Measurements from ENCODE around the gene COQ7. TPM values are rescaled to one million over a fixed set of nuclear protein-coding genes. Genes with fewer than 3 reads are reported as not detected.
A peak's percentile ranks its signal among the peaks of the same experiment; 100 is the strongest.

COQ7 gene
- 10 to 100 TPM; 16.5 to 29.1 (median 20.6) TPM for total RNA-seq

GRCh38 chr16:19067349-19068236 lies at the start of gene COQ7:
Gene COQ7, plus strand, starts transcription at chr16:19067614. Its CDS starts 51 bp downstream, at chr16:19067665.
- no peaks in the 10 kb centered on the region for H3K9me3 ChIP-seq
- H3K36me3 ChIP-seq: no peaks in the 10 kb centered on the region
- DNase-seq: peak; percentile 98 to 99 (median 99)
- H3K4me3 ChIP-seq: peak within 1 kb of the TSS; percentile 67 to 87 (median 80)
- peaks cover 0 to 4% (median 0%) of the 10 kb centered on the region in 4 donors for H3K4me1 ChIP-seq
- TF ChIP-seq POLR2A (IDR thresholded peaks at IDR 0.05): peak; percentile 67 to 74
- TF ChIP-seq, protein P1, sequence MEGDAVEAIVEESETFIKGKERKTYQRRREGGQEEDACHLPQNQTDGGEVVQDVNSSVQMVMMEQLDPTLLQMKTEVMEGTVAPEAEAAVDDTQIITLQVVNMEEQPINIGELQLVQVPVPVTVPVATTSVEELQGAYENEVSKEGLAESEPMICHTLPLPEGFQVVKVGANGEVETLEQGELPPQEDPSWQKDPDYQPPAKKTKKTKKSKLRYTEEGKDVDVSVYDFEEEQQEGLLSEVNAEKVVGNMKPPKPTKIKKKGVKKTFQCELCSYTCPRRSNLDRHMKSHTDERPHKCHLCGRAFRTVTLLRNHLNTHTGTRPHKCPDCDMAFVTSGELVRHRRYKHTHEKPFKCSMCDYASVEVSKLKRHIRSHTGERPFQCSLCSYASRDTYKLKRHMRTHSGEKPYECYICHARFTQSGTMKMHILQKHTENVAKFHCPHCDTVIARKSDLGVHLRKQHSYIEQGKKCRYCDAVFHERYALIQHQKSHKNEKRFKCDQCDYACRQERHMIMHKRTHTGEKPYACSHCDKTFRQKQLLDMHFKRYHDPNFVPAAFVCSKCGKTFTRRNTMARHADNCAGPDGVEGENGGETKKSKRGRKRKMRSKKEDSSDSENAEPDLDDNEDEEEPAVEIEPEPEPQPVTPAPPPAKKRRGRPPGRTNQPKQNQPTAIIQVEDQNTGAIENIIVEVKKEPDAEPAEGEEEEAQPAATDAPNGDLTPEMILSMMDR (IDR thresholded peaks at IDR 0.05): peak in 2 of 6 experiments; percentile 15 to 26
- H3K27ac ChIP-seq: peak within 1 kb of the TSS; percentile 96 to 100 (median 98)
- H3K27me3 ChIP-seq: no peaks in the 10 kb centered on the region

DNA sequence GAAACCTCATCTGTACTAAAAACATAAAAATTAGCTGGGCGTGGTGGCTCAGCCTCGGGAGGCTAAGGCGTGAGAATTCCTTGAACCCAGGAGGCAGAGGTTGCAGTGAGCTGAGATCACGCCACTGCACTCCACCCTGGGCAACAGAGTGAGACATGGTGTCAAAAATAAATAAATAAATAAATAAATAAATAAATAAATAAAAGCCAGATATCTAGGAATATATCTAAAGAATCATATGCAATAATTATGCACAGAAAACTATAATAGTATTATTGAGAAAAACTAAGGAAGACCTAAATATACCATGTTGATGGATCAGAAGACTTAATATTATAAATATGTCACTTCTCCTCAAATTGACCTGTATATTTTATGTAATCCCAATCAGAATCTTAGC lies 46.7 kb upstream of the COQ7 start:
- H3K4me3 ChIP-seq: no peak overlapping the region
- no peaks in the 10 kb centered on the region for H3K27me3 ChIP-seq
- H3K9me3 ChIP-seq: no peaks in the 10 kb centered on the region
- no peaks in the 10 kb centered on the region for H3K4me1 ChIP-seq
- peaks cover 0 to 21% (median 0%) of the 10 kb centered on the region in 3 donors for H3K36me3 ChIP-seq
- H3K27ac ChIP-seq: no peak overlapping the region
- peak in 1 of 3 donors; percentile 1 for DNase-seq
- no peak for TF ChIP-seq POLR2A (IDR thresholded peaks at IDR 0.05)
- TF ChIP-seq, protein P1 (IDR thresholded peaks at IDR 0.05): no peak

DNA sequence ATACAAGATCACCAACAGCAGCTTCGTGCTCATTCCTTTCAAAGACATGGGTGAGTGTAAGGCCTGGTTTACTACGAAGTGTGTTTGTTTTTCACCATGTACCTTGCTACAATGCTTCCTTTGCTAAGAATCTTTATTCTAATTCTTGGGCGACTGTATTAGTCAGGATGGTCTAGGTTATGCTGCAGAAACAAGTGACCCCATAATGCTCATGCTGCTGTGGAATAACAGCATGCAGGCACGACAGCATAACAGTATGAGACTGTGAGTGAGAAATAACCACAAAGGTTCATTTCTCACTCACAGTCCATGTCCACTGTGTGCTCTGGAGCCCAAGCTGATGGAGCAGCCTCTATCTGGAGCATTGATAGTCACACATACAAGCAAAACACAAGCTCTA lies 45.7 kb upstream of the COQ7 start:
- Histone ChIP-seq H3K9me3 (no peaks in the 10 kb centered on the region), H3K27ac (no peak overlapping the region), H3K27me3 (no peaks in the 10 kb centered on the region), H3K4me3 (no peak overlapping the region), H3K4me1 (no peaks in the 10 kb centered on the region), H3K36me3 (peaks cover 0 to 15% (median 0%) of the 10 kb centered on the region in 3 donors)
- DNase-seq: peak in 1 of 3 donors; percentile 4
- TF ChIP-seq, protein P1 (IDR thresholded peaks at IDR 0.05): no peak
- no peak for TF ChIP-seq POLR2A (IDR thresholded peaks at IDR 0.05)

DNA sequence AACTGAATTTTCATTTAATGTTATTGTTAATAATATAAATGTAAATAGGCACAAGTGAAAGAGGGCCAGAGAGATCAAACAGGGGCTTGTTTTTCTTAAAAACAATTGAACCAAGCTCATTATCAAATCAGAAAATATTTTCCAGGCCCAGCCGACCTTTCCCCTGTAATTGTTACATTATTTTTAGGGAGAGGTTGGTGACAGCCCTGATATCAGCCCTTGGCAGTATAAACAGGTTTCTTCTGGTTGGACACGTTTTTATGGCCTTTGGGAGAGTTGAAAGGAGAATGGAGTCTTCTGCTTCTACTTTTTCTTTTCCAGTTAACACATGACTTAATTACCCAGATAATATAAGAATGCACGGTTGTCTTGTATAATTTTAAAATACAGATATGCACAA lies 40.0 kb upstream of the COQ7 start:
- no peaks in the 10 kb centered on the region for H3K27me3 ChIP-seq
- no peak for TF ChIP-seq POLR2A (IDR thresholded peaks at IDR 0.05)
- TF ChIP-seq, protein P1 (IDR thresholded peaks at IDR 0.05): no peak
- DNase-seq: peak in 1 of 3 donors; percentile 37
- H3K4me3 ChIP-seq: no peak overlapping the region
- H3K27ac ChIP-seq: peak overlapping the region in 3 of 4 donors; percentile 36 to 84 (median 48)
- no peaks in the 10 kb centered on the region for H3K4me1 ChIP-seq
- H3K9me3 ChIP-seq: no peaks in the 10 kb centered on the region
- H3K36me3 ChIP-seq: no peaks in the 10 kb centered on the region

DNA sequence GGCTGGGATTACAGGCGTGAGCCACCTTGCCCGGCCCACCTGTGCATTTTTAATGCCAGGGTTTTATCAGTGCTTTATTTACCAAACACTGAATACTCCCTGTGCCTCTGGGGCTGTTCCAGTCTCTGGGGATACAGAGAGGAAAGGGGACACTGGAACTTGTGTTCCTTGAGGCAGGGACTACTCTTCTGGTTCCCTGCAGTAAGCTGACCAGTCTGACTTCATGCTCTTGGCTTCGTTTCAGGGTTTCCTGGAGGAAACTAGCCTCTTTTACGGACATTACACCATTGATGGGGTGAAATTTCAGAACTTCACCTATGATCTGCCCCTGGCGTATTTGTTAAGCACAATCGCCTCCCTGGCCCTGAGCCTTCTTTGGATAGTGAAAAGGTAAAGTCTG lies 37.4 kb upstream of the COQ7 start:
- no peak for DNase-seq
- Histone ChIP-seq H3K9me3 (no peaks in the 10 kb centered on the region), H3K27me3 (no peaks in the 10 kb centered on the region), H3K4me1 (no peaks in the 10 kb centered on the region), H3K27ac (no peak overlapping the region), H3K36me3 (no peaks in the 10 kb centered on the region), H3K4me3 (no peak overlapping the region)
- TF ChIP-seq, protein P1 (IDR thresholded peaks at IDR 0.05): no peak
- TF ChIP-seq POLR2A (IDR thresholded peaks at IDR 0.05): no peak
